ENCODE data around the gene BCAT1. TPM values are rescaled to one million over a fixed set of nuclear protein-coding genes. Genes with fewer than 3 reads are reported as not detected.

Gene BCAT1
- total RNA-seq, 2 donors from 2014 or later, result 45.0 to 141 TPM

DNA sequence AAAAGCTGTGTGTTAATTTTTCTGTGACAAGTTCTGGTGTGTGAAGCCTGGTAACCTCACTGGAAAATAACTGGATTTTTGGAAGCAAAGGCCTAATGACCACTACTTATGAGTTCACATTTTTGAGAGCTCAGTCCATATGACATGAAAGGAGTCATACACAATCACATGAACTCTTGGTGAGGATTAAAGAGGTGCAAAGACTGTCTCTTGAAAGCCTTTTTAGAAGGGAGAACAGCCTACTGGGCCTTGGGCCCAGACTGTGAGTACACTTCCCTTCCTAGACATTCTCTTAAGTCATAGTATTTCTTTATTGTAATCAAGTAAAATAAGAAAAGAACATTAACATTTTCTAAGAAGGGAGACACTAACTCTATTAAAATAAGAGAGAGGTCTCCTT is 176.1 kb downstream of the BCAT1 start:
- Mint-ChIP-seq H3K9me3 (peaks cover 3% of the 10 kb centered on the region), H3K27me3 (ENCODE audit: insufficient read depth) (no peaks in the 10 kb centered on the region), H3K4me1 (peaks cover 20% of the 10 kb centered on the region), H3K27ac (no peak overlapping the region), H3K36me3 (ENCODE audit: low read depth) (no peaks in the 10 kb centered on the region), H3K4me3 (no peak overlapping the region)
- no peak overlapping the region for H3K27ac ChIP-seq (ENCODE audit: low read depth, low read length)
- peaks cover 7% of the 10 kb centered on the region for H3K4me1 ChIP-seq (ENCODE audit: control insufficient read depth, insufficient read depth, low read length)
- no peak overlapping the region for H3K4me3 ChIP-seq (ENCODE audit: low read length)
- H3K9me3 ChIP-seq (ENCODE audit: control insufficient read depth, low read length), result no peaks in the 10 kb centered on the region
- no peaks in the 10 kb centered on the region for H3K36me3 ChIP-seq (ENCODE audit: control insufficient read depth, insufficient read depth, low read length)
- no peaks in the 10 kb centered on the region for H3K27me3 ChIP-seq (ENCODE audit: control insufficient read depth, insufficient read depth, low read length, poor library complexity, severe bottlenecking)
- H3K9ac ChIP-seq (ENCODE audit: extremely low read depth, low read length, poor library complexity, severe bottlenecking), result no peak overlapping the region
- no peak for DNase-seq
- TF ChIP-seq, protein P1, sequence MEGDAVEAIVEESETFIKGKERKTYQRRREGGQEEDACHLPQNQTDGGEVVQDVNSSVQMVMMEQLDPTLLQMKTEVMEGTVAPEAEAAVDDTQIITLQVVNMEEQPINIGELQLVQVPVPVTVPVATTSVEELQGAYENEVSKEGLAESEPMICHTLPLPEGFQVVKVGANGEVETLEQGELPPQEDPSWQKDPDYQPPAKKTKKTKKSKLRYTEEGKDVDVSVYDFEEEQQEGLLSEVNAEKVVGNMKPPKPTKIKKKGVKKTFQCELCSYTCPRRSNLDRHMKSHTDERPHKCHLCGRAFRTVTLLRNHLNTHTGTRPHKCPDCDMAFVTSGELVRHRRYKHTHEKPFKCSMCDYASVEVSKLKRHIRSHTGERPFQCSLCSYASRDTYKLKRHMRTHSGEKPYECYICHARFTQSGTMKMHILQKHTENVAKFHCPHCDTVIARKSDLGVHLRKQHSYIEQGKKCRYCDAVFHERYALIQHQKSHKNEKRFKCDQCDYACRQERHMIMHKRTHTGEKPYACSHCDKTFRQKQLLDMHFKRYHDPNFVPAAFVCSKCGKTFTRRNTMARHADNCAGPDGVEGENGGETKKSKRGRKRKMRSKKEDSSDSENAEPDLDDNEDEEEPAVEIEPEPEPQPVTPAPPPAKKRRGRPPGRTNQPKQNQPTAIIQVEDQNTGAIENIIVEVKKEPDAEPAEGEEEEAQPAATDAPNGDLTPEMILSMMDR (conservative IDR thresholded peaks at IDR 0.05), result no peak

DNA sequence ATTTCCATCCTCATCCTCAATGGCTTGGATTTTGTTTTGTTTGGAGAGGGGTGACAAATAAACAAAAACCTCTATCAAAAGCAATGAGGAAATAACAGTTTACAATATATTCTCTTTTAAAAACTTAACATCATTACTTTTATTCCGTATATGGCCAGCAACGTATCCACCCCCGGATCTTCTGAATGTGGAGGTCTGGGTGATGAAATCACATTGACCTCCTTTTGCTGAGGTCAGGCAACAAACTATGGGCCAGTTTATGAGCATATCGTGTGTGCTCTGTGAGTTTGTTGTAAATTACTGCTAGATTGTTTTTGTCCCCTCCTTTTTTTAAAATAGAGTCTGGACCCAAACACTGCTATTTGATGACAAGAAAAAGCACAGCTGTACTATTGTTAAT is 178.1 kb downstream of the BCAT1 start:
- Mint-ChIP-seq H3K27ac (no peak overlapping the region), H3K9me3 (peaks cover 15% of the 10 kb centered on the region), H3K27me3 (ENCODE audit: insufficient read depth) (no peaks in the 10 kb centered on the region), H3K4me1 (peaks cover 7% of the 10 kb centered on the region), H3K4me3 (no peak overlapping the region), H3K36me3 (ENCODE audit: low read depth) (no peaks in the 10 kb centered on the region)
- H3K4me1 ChIP-seq (ENCODE audit: control insufficient read depth, insufficient read depth, low read length), result no peaks in the 10 kb centered on the region
- no peaks in the 10 kb centered on the region for H3K36me3 ChIP-seq (ENCODE audit: control insufficient read depth, insufficient read depth, low read length)
- no peak overlapping the region for H3K27ac ChIP-seq (ENCODE audit: low read depth, low read length)
- DNase-seq, result no peak
- TF ChIP-seq, protein P1 (conservative IDR thresholded peaks at IDR 0.05), result no peak
- H3K4me3 ChIP-seq (ENCODE audit: low read length), result no peak overlapping the region
- H3K27me3 ChIP-seq (ENCODE audit: control insufficient read depth, insufficient read depth, low read length, poor library complexity, severe bottlenecking), result no peaks in the 10 kb centered on the region
- H3K9ac ChIP-seq (ENCODE audit: extremely low read depth, low read length, poor library complexity, severe bottlenecking), result no peak overlapping the region
- WGBS, 2 experiments (ENCODE audit: insufficient coverage in 1 of 2, insufficient read length in 1 of 2), result 90 to 100% methylated on average over 3 to 4 of the region's 4 CpGs
- peaks cover 11% of the 10 kb centered on the region for H3K9me3 ChIP-seq (ENCODE audit: control insufficient read depth, low read length)

DNA sequence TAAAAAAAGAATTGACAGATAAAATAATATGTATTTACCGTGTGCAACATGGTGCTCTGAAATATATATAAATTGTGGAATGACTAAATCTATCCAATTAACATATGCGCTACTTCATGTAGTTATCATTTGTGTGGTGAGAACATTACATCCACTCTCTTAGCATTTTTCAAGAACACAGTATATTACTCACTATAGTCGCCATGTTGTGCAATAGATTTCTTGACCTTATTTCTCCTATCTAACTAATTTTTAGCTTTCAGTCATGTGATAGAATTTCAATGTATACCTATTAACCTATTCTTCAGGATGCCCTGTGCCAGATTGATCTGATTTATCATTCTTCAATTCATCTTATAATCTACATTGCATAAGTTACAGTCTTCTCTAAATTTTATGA is 178.6 kb downstream of the BCAT1 start:
- WGBS, 2 experiments (ENCODE audit: insufficient coverage in 1 of 2, insufficient read length in 1 of 2), result 95 to 100% methylated on average over 1 to 3 of the region's 3 CpGs
- TF ChIP-seq, protein P1 (conservative IDR thresholded peaks at IDR 0.05), result no peak
- Histone ChIP-seq H3K9me3 (ENCODE audit: control insufficient read depth, low read length) (peaks cover 11% of the 10 kb centered on the region), H3K4me3 (ENCODE audit: low read length) (no peak overlapping the region), H3K27ac (ENCODE audit: low read depth, low read length) (no peak overlapping the region), H3K9ac (ENCODE audit: extremely low read depth, low read length, poor library complexity, severe bottlenecking) (no peak overlapping the region), H3K36me3 (ENCODE audit: control insufficient read depth, insufficient read depth, low read length) (no peaks in the 10 kb centered on the region), H3K4me1 (ENCODE audit: control insufficient read depth, insufficient read depth, low read length) (no peaks in the 10 kb centered on the region), H3K27me3 (ENCODE audit: control insufficient read depth, insufficient read depth, low read length, poor library complexity, severe bottlenecking) (no peaks in the 10 kb centered on the region)
- H3K36me3 Mint-ChIP-seq (ENCODE audit: low read depth), result no peaks in the 10 kb centered on the region
- no peaks in the 10 kb centered on the region for H3K27me3 Mint-ChIP-seq (ENCODE audit: insufficient read depth)
- peaks cover 7% of the 10 kb centered on the region for H3K4me1 Mint-ChIP-seq
- no peak for DNase-seq
- peaks cover 15% of the 10 kb centered on the region for H3K9me3 Mint-ChIP-seq
- H3K27ac Mint-ChIP-seq, result no peak overlapping the region
- no peak overlapping the region for H3K4me3 Mint-ChIP-seq

All from endodermal cell (in vitro differentiated cells).